Ovary (tissue), 3 donors: ENCODE results near the gene PDE3A.

Source experiments
- POLR2A ChIP-seq: fragments of 450-650 bp; IDR thresholded peaks from one replicate; pipeline ENCODE4 v1.6.1; 2017; ENCODE audit warnings: antibody characterized with exemption, mild to moderate bottlenecking, moderate library complexity
- TF ChIP-seq, protein P1 (sequence below), 3 donors: fragments of 450-650 bp in 2 of 3; fragments of 200-600 bp in 1 of 3; IDR thresholded peaks; one replicate each; pipeline versions ENCODE4 v1.5.1 to v1.8.0; 2016 to 2022; ENCODE audit warnings: antibody characterized with exemption in 3 of 3, mild to moderate bottlenecking in 1 of 3
- donor health status: DM: no; HTN: no; CAD: no.

DNA sequence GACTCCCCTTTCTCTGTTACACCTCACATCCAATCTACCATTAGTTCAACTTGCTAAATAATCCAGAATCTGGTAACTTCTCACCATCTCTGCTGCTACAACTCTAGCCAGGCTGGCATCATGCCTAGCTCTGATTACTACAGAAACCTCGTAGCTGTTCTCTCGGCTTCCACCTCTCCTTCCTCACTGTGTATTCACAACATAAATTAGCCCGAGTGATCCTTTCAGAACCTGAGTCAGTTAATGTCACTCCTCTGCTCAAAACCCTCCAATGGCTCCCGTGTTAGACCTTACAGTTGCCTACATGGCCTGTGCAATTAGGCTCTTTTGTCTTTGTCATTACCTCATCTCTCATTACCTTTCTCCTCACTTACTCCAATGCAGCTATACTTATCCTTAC is 139.4 kb downstream of the PDE3A start:
- no peak for TF ChIP-seq POLR2A
- TF ChIP-seq, protein P1, sequence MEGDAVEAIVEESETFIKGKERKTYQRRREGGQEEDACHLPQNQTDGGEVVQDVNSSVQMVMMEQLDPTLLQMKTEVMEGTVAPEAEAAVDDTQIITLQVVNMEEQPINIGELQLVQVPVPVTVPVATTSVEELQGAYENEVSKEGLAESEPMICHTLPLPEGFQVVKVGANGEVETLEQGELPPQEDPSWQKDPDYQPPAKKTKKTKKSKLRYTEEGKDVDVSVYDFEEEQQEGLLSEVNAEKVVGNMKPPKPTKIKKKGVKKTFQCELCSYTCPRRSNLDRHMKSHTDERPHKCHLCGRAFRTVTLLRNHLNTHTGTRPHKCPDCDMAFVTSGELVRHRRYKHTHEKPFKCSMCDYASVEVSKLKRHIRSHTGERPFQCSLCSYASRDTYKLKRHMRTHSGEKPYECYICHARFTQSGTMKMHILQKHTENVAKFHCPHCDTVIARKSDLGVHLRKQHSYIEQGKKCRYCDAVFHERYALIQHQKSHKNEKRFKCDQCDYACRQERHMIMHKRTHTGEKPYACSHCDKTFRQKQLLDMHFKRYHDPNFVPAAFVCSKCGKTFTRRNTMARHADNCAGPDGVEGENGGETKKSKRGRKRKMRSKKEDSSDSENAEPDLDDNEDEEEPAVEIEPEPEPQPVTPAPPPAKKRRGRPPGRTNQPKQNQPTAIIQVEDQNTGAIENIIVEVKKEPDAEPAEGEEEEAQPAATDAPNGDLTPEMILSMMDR (IDR thresholded peaks at IDR 0.05) = no peak
